NCI-H774 (cell line): Measurements from ENCODE around the gene DCLK1.

Source experiments
- DNase-seq: peaks from one replicate; lab custom pipeline; 2025; lab: John Stamatoyannopoulos, UW

Gene DCLK1

DNA sequence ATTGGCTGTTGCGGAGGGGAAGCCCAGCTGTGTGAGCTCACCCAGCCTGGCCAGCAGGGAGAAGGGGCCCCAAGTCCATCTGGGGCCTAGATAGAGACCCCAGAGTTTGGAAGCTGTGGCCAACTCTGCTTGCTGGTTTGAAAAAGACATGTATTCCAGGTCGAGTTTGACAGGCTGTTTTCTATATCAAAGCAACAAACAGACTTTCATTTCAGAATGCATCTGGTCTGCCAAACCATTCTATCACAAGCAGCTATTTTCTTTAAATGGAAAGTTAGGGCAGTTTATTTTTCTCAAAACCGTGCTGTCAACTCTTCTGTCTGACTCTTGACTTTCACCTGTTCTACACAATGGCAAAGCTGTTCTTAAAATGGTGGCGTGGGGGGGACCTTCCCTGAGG is 185.8 kb downstream of the DCLK1 start:
- no peak for DNase-seq

DNA sequence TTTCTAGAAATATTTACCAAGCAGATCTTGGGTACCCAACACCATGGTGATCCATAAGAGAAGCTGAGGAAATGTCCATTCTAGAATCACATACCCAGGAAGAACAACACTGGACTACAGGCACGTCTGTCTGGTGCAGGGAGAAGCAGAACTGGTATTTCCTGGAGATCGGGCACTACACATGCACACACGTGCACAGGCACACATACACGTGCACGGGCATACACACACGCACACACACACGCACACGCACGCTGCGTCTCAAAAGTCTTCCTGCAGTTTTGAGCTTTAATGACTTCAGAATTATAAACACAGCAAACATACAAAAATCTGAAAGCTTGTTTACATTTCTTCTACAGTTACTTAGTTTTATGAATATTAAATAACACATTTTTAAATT is 189.8 kb downstream of the DCLK1 start:
- DNase-seq = no peak

DNA sequence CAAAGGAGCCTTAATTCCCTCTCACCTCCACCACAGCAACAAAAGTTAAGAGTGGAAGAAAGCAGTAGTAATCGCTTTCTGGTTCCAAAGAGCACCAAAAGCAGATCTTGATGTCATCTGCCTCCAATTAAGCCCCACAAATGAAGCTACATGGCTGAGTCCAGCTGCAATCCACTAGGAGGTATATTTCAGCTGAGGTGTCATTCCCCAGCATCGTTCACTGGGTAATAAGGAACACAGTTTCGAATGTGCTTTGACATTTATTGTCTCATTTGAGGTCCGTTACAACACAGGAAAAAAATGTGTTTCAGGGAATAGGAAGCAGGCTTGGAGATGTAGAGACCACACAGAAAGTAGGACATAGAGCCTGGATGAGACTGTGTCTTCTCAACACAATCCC is 190.4 kb downstream of the DCLK1 start:
- no peak for DNase-seq

DNA sequence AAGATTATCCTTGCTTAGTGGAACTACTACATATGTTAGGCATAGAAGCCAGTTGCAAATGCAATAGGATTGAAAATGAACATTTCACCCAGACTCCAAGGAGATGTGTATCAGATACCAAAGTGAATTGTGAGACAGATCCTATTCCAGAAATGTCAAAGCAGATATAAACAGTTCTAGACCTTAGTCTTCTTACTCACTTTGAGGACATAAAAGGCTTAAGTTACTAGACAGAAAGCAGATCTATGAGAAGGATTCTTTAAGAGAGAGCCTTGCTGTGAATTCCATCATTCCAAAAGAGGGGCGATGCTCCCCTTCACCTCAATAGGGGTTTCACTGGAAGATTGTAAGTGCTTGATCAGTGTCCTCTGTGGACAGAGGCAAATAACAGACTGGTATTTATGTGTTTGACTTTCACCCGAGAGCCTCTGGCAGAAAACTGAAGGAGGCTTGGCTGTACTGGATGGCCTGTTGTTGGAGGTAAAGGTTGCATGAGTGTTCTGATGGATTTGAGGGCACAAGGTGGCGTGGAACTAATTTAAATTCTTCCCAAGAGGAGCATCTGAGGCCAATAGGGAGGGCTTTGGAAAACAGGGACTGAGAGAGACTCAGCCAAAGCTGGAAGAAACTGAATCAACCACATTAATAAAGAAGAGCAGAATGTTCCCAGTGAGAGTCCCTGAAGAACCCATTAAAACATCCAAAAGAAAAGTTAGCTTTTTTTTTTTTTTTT is 194.8 kb downstream of the DCLK1 start:
- DNase-seq = no peak

DNA sequence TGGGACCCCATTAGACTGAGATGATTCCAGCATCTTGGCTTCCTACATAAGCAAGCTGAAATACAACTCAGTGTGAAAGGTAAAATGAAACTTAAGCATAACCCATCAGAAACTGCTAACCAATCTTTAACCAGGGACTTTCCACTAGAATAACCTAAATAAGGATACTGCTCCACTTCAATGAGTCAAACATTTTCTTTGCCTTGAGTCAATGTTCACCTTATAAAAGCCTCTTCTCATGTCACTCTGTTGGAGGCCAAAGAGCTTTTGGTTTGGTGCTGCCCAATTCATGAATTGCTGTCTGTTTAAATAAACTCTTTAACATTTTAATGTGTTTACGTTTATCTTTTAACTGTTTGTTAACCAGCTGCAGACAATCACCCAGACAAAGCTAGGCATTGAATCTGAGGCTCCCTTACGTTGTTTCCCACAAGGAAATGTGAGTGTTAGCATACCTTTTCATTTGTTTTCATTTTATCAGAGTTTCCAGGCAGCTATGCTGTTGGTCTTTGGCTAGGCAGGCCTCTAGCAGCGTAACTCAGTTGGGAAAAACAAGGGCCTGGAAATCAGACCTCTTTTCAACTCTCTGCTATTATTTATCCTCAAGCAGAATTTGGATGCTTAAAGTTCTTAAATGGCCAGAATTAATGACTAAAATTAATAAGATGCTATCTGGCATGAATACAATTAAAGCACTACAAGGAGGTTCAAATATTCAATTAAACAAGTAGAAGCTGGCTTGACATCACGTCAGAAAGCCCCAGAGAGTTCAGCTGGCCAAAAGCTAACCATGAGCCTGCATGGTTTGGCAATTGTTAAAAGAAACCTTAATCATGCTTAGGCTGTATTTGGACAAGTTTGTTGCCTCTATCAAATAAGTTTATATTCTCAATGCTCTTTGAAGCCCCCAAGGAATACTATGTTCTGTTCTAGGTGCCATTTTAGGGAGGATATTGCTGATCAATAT is 200.2 kb downstream of the DCLK1 start:
- no peak for DNase-seq

DNA sequence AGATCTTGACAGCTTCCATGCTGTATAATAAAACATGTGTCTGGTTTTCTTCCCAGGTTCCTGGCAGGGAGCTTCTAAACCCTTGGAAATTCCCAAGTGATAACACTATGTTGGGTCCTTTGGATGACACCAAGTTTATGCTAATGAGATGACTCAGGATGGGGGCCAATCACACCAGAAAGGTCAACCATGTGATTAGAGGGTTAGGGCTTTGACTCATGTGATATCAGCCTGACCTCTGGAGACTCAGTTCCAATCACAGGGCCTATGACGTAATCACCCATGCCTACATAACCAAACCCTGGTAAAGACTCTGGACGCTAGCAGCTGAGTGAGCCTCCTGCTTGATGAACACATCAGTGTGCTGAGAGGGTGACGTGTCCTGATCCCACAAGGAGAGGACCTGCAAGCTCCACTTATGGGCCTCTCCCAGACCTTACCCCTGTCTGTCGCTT is 203.6 kb downstream of the DCLK1 start:
- no peak for DNase-seq

DNA sequence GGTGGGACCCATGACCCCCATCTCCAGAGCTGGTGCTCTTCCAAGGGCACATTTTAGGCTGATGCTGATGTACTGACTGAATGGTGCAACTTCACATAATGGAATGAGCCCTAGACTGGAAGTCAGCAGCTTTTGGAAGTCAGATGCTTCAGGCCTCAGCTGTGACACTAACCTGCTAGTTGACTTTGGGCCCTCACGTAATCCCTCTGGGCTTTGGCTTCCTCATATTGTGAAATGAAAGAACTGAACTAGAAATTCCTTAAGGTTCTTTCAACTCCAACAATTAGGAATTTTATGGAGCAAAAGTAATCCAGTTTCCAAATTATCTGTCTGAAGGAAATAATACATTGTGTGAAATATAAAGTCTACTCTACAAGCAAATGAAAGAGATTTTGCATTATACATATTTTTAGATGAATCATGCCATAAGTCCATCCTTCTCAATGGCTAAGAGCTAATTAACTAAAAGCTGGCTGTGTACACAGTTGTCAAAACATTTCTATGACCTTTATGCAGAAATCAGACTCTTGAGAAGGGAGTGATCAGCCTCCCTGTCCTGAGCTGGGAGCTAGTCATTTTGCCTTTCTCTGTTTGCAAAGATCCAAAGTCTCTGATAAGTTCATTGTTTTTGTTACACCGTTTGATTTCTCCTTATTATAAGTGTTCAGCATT is 204.2 kb downstream of the DCLK1 start:
- DNase-seq = no peak

DNA sequence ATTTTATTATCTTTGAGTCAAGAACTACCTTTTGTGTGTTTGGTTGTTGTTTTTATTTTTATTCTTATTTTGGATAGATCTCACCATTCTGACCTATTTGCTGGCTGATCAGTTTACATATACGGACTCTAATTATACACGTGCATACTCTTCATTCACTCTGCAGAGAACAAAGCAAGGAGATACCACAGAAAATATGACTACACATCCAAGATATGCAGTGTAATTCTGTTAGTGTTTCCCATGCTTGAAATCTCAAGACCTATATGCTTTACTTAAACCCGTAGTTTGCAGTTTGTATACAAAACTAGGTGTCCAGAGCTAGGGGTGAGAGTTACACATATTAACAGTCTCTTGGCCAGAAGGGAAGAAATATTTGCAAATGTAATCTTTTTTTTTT is 205.5 kb downstream of the DCLK1 start:
- no peak for DNase-seq

DNA sequence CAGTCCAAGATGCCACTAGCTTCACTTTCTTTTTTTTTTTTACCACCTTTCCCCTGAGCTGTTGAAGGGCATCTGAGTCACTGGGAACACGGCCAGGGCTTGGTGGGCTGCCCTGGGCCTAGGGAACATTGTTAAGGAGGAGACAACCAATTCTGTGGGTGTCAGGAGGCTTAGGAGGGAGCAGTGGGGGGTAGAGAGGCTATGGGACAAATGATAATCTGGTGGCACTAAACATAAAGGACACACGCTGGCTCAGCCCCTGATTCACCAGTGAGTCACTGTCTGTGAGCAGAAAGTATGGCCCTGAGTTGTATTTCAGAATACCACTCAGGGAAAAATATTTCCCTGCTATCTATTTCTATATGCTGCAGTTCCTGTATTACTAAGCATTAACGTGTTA is 207.8 kb downstream of the DCLK1 start:
- no peak for DNase-seq

DNA sequence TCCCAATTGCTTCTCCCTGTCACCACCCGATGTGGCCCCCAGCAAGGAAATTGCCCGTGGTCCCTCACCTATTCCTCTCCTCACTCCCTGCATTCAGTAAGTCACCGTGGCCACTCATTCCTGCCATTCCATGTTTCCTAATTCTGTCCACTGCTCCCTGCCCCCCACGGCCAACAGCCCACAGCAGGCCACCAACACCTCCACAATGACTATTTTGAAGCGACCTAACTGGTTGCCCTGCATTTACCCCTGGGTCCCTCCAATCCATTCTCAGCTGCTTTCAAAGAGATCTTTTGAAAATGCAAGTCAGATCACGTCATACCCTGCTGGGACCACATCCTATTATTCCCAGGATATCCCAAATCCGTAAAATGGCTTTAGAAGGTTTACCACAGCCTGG is 210.4 kb downstream of the DCLK1 start:
- no peak for DNase-seq

DNA sequence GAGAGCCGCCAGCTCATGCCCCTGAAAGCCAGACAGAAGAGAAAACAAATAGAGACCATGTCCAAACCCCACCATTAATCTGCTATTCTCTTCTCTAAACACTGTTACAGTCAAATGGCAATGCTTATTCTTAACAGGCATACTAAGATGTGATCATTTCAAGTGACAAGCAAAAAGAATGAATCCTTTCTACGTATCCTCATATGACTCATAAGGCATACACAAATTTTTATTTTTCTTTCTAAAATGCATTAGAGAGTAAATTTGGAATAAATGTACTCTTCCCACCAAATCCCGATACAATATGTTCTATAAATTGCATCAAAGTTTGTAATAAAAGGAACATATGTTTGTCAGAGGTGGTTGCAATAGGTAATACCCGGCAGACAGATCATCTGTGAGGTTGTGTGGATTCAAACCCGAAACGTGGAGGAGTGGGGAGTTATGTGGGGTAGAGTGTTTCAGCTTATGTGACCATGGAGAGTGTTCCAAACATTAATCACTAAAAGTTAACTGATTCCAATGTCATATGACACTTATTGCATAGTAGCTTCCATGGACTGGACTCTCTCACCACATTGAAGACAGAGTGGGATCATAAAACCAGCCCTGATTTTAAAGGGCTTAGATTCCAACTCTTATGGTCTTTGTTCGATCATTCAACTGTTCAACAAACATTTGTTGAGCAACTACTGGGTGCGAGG is 213.1 kb downstream of the DCLK1 start:
- no peak for DNase-seq

DNA sequence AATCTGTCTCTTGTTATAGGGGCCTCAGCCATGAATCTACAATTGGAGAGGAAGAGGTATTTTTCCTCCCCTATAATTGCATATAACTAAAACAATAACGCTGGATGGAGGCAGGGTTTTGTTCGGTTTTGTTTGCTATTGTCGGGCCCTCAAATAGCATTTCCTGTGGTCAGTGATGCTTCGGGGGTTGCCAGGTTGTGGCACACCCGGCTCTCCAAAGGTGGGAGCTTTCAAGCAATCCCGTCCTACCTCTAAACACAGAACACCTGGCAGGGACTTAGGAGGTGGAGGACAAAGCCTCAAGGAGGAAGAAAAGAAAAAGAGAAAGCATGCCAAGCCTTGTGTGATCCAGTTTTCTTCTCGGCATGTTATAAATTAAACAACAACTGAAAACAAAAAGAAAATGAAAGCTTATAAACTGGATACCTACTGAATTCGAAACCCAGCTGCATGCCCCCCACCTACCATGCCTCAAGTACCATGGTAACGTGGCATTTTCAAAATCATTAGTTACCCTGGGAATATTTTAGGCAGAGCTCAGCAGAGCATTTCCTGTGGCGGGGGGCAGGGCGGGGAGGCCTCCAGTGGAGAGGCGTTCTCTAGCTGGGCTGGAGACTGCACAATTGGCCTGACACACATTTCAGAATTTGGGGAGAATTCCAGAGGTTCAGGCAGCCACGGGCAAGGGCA is 213.8 kb downstream of the DCLK1 start:
- no peak for DNase-seq

DNA sequence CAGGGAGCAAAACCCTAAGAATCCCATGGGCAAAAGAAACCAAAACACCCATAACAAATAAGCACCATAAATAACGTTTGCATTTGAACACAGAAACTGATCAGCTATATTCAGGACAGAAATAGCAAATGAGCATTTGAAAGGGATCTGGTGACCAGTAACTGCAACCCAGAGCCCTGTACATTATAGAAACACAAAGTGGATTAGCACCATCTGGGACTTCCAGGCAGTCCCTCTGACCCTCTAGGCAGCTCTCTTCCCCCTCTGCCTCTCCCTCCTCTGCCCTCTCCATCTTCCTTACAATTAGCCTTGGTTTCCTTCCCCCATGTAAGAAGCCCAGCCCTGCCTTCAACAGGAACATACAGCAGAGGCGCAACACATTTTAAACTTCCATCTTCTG is 215.0 kb downstream of the DCLK1 start:
- no peak for DNase-seq

DNA sequence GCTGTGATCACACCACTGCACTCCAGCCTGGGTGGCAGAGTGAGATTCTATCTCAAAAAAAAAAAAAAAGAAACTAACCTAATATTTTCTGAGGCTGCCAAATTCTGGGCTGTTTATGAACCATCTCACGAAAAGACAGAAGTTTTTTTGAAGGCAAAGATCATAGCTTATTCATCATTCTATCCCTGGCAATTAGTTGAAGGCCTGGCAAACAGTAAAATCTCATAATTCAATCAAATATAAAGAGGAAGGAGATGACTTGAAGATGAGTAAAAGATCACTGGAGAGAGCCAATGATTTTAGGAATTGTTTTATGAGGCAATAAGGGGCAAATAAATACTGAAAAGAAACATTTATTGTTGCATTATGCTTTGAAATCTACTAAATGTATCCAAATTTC is 216.5 kb downstream of the DCLK1 start:
- DNase-seq = no peak

DNA sequence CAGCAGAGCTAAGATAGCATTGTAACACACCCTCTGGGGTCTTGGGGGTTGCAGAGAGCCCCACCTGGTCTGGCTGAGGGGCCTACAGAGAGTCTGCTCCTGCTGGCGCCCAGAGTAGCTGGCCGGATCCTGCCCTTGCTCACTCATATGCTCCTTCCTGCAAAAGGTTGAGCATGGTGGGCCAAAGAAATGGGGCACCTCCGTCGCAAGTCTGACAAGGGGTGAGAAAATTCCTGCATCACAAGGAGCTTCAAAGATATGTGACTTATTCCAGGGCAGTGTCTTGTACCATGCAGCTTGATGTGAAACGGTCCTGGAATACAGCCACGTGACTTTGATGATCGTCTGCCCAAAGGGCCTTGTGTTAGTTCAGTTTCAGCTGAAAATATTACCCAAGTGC is 218.3 kb downstream of the DCLK1 start:
- no peak for DNase-seq

DNA sequence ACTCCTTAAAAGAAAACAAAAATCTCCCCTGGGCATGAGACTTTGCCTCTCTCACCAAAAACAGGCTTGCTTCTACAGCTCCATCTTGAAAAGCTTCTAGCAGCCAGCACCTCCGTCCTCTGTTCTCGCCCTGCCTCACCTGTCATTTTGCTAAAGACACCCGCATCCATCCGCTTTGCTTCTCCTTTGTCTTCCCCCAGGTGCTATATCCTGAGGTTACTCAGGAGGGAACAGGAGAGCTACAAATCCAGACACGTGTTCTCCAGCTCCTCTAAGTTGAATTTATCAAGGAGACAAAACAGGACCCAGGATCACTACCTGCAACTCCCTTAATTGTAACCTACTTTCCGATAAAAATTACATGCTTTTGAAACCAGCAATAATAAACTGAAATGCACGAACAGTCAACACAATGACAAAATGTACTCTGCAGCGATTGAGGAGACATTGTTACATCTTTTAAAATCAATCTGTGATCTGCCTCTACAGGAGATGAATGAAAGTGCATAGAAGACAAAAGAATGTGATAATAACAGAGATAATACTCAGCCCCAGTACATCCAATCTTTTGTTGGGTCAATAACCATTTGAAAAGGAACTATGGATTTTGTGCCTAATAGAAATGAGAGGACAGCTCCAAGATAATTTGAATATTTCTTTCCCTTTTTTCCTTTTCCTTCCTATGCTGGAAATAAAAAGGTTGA is 221.2 kb downstream of the DCLK1 start:
- DNase-seq = no peak

DNA sequence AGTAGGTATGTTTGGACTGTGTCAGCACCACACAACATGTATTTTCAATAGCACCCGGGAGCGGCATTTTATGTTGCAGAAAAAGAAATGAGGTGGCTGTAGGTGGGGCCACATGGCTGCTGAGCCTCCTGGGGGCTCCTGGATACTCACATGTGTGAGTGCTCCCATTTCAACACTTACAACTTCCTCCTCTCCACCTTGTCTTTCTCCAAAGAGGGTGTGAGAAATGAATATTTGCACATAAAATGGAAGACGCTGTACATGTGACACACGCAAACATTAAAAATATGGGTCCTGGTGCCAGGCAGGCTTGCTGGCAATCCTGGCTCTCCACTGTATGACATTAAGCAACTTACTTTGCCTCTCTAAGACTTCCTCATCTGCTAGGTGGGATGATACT is 222.1 kb downstream of the DCLK1 start:
- DNase-seq = no peak

DNA sequence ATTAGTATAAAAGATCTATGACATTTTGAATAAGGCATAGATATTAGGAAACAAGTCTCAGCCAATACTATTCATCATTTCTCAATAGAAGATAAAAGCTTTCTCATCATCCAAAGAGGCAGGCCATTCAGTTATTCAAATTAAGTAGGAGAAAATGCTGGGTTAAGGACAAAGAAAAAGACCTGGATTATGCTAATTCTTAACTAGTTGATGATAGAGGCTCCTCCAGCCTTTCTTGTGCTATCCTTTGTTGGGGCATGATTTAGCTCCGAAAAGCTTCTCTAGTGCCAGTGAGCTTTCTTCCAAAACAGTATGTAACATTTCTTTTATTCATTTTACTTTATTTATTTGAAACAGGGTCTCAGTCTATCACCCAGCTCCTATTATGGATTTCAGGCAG is 223.0 kb downstream of the DCLK1 start:
- no peak for DNase-seq

DNA sequence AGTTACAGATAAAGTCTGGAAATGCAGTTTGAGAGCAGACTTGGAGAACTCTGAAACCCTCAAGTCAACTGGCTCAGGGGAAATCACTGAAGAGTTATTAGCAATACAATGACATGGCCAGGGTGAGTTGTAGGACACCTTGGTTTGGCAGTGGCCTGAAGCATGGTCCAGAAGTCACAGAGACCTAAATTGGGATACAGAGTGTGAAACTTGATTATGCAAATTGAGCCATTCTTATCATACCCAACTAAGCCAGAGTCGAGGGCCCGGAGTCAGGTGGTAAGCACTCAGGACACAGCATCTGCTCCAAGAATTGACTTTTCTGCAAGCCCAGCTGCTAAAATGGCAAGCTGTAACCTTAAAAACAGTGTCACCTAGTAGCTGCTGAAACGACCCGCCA is 224.5 kb downstream of the DCLK1 start:
- no peak for DNase-seq

DNA sequence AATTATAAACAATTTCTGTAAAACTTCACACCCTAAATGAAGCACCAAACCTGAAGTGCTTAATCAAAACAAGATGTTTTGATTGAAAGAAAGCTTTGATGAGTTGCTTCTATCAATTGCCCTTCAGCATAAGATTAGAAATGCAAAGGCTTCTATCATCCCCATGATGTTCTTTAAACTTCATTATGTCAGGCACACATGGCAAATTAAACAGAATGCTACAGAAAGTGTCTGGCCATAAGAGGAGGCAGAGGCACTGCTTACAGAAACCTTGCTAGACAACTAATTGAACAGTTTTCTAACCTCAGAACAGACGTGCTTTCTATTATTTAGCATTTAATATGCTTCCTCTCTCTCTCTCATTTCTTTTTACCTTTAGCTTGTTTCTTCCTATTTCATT is 228.1 kb downstream of the DCLK1 start:
- DNase-seq = no peak

DNA sequence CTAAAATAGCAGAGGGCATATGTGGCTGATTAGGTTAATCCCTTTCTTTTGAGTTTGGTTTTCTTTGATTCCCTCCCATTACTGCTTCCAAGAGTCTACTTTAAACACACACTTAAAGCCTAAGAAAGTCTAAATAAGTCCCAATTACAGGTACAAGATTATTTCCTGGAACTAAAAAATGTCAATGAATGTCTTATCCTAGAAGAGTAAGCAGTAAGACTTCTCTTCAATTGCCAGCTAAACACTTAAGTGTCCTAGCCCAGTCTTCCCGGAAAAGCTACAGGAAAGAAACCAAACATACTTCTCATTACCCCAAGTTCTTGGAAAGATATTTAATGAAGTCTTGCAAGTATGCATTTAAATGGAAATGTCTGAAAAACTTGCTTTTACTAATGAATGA is 233.1 kb downstream of the DCLK1 start:
- no peak for DNase-seq
